Parathyroid adenoma (tissue), 2 donors: ENCODE data around the gene CHL1.

Experiments
- H2AFZ ChIP-seq: fragments of 300-600 bp; sonication (generic); one replicate; pipeline ENCODE4 v1.7.0; 2017; ENCODE audit warnings: antibody characterized with exemption, mild to moderate bottlenecking
- H3K27ac ChIP-seq: fragments of 300-600 bp; sonication (generic); one replicate; pipeline ENCODE4 v1.7.0; 2017
- H3K27me3 ChIP-seq: fragments of 300-600 bp; sonication (generic); one replicate; pipeline ENCODE4 v1.7.0; 2017; ENCODE audit warnings: low read length; ENCODE audit not compliant: control insufficient read depth, insufficient read depth
- H3K36me3 ChIP-seq: fragments of 300-600 bp; sonication (generic); one replicate; pipeline ENCODE4 v1.7.0; 2017; ENCODE audit warnings: low read length; ENCODE audit not compliant: control insufficient read depth, insufficient read depth
- H3K4me1 ChIP-seq: fragments of 300-600 bp; sonication (generic); one replicate; pipeline ENCODE4 v1.7.0; 2017; ENCODE audit warnings: control low read depth
- H3K4me2 ChIP-seq: fragments of 300-600 bp; sonication (generic); one replicate; pipeline ENCODE4 v1.7.0; 2017; ENCODE audit warnings: low read length
- H3K4me3 ChIP-seq: fragments of 300-600 bp; sonication (generic); one replicate; pipeline ENCODE4 v1.7.0; 2017; ENCODE audit warnings: low read depth, low read length
- H3K79me2 ChIP-seq: fragments of 300-600 bp; sonication (generic); one replicate; pipeline ENCODE4 v1.7.0; 2017; ENCODE audit warnings: control low read depth
- H3K9ac ChIP-seq: fragments of 300-600 bp; sonication (generic); one replicate; pipeline ENCODE4 v1.7.0; 2017; ENCODE audit warnings: mild to moderate bottlenecking
- H3K9me3 ChIP-seq: fragments of 300-600 bp; sonication (generic); one replicate; pipeline ENCODE4 v1.7.0; 2017; ENCODE audit warnings: low read length; ENCODE audit not compliant: control insufficient read depth
- CTCF ChIP-seq: fragments of 300-600 bp; sonication (generic); IDR thresholded peaks from one replicate; pipeline ENCODE4 v1.7.0; 2017; ENCODE audit warnings: antibody characterized with exemption, mild to moderate bottlenecking
- donor health status: primary hyperparathyroidism.

The CHL1 gene

GRCh38 chr3:274927-275326 lies 78.4 kb downstream of the CHL1 start:
- Histone ChIP-seq H3K36me3 (no peaks in the 10 kb centered on the region), H3K9ac (no peak overlapping the region), H3K9me3 (no peaks in the 10 kb centered on the region), H3K4me2 (no peak overlapping the region), H3K4me3 (no peak overlapping the region), H2AFZ (no peak overlapping the region), H3K79me2 (no peaks in the 10 kb centered on the region), H3K27ac (no peak overlapping the region), H3K4me1 (no peaks in the 10 kb centered on the region), H3K27me3 (no peaks in the 10 kb centered on the region)
- TF ChIP-seq CTCF = no peak

GRCh38 chr3:277873-278272 lies 81.3 kb downstream of the CHL1 start:
- H3K79me2 ChIP-seq = no peaks in the 10 kb centered on the region
- H3K9me3 ChIP-seq = no peaks in the 10 kb centered on the region
- H3K4me1 ChIP-seq = no peaks in the 10 kb centered on the region
- no peak overlapping the region for H3K9ac ChIP-seq
- no peak overlapping the region for H3K4me2 ChIP-seq
- no peaks in the 10 kb centered on the region for H3K27me3 ChIP-seq
- no peak overlapping the region for H3K4me3 ChIP-seq
- H2AFZ ChIP-seq = no peak overlapping the region
- TF ChIP-seq CTCF = no peak
- no peaks in the 10 kb centered on the region for H3K36me3 ChIP-seq
- no peak overlapping the region for H3K27ac ChIP-seq

- Histone ChIP-seq H3K36me3 (no peaks in the 10 kb centered on the region), H3K4me1 (no peaks in the 10 kb centered on the region), H3K9ac (no peak overlapping the region), H3K4me2 (no peak overlapping the region), H3K79me2 (no peaks in the 10 kb centered on the region), H3K4me3 (no peak overlapping the region), H3K27ac (no peak overlapping the region), H2AFZ (no peak overlapping the region), H3K27me3 (no peaks in the 10 kb centered on the region), H3K9me3 (no peaks in the 10 kb centered on the region)
- no peak for TF ChIP-seq CTCF
Measured at GRCh38 chr3:278300-279064, 81.9 kb downstream of the CHL1 start.

GRCh38 chr3:279325-279724 lies 82.8 kb downstream of the CHL1 start:
- TF ChIP-seq CTCF = no peak
- no peak overlapping the region for H2AFZ ChIP-seq
- H3K9ac ChIP-seq = no peak overlapping the region
- H3K9me3 ChIP-seq = no peaks in the 10 kb centered on the region
- H3K36me3 ChIP-seq = no peaks in the 10 kb centered on the region
- H3K4me1 ChIP-seq = no peaks in the 10 kb centered on the region
- H3K79me2 ChIP-seq = no peaks in the 10 kb centered on the region
- no peak overlapping the region for H3K4me3 ChIP-seq
- no peak overlapping the region for H3K27ac ChIP-seq
- H3K4me2 ChIP-seq = no peak overlapping the region
- no peaks in the 10 kb centered on the region for H3K27me3 ChIP-seq

GRCh38 chr3:280681-281080 lies 84.1 kb downstream of the CHL1 start:
- no peak overlapping the region for H2AFZ ChIP-seq
- no peaks in the 10 kb centered on the region for H3K27me3 ChIP-seq

More at GRCh38 chr3:280681-281080, 84.1 kb downstream of the CHL1 start:
- Histone ChIP-seq H3K4me3 (no peak overlapping the region), H3K4me1 (no peaks in the 10 kb centered on the region), H3K4me2 (no peak overlapping the region), H3K36me3 (no peaks in the 10 kb centered on the region), H3K9me3 (no peaks in the 10 kb centered on the region), H3K79me2 (no peaks in the 10 kb centered on the region), H3K27ac (no peak overlapping the region), H3K9ac (no peak overlapping the region)
- TF ChIP-seq CTCF = no peak
